Right ventricle myocardium superior (tissue), 1 donor: ENCODE results near the gene PTF1A. TPM values are rescaled to one million over a fixed set of nuclear protein-coding genes. Genes with fewer than 3 reads are reported as not detected.
"Not testable (repeated sequence)": the region's sequence is repeated elsewhere in the genome, so short reads cannot be mapped to it uniquely, and the experiment has no call there.

Experiments
- ATAC-seq: fragments of 200-7000 bp; cut with Tn5 transposase; one replicate; pipeline ENCODE4 v1.9.1; 2020; ENCODE audit warnings: mild to moderate bottlenecking; ENCODE audit not compliant: poor library complexity
- DNase-seq: peaks from one replicate; pipeline ENCODE4 v3.0.0-alpha.2; 2020
- intact Hi-C: fragments of 100-400 bp; cut with DNase I; formaldehyde crosslinking; loops from one replicate; pipeline ENCODE4 v1.11.2; 2022
- total RNA-seq: library from RNA; stranded (reverse); fragmentation: NEBNext Ultra II Directional; extraction: Animal tissue kit (Norgen Biotek cat#: 25700); gene quantifications from one replicate; pipeline ENCODE4 v1.2.1, GENCODE V29; 2021
- donor health status: DM: no; HTN: yes; CAD: no; lungs with severe emphysema.

Gene PTF1A
- total RNA-seq, 1 donor from 2014 or later, result not detected

- intact Hi-C loops, result no loop called here
- DNase-seq, result no peak
- ATAC-seq, result no peak
Observed at GRCh38 chr10:23200586-23200985, 8.5 kb downstream of the PTF1A start.

- intact Hi-C loops, result no loop called here
- no peak for DNase-seq
- no peak for ATAC-seq
Observed at GRCh38 chr10:23200997-23201652, 9.0 kb downstream of the PTF1A start.

GRCh38 chr10:23201837-23202236 is 9.7 kb downstream of the PTF1A start:
- ATAC-seq, result no peak
- intact Hi-C loops, result no loop called here
- no peak for DNase-seq

GRCh38 chr10:23202779-23203178 is 10.7 kb downstream of the PTF1A start:
- ATAC-seq, result no peak
- DNase-seq, result no peak
- intact Hi-C loops, result no loop called here

- intact Hi-C loops, result no loop called here
- no peak for ATAC-seq
Observed at GRCh38 chr10:23203369-23204325, 11.5 kb downstream of the PTF1A start.

GRCh38 chr10:23204773-23205172 is 12.7 kb downstream of the PTF1A start:
- no peak for ATAC-seq
- intact Hi-C loops, result no loop called here

More at GRCh38 chr10:23203369-23204325, 11.5 kb downstream of the PTF1A start:
- DNase-seq, result no peak

GRCh38 chr10:23205972-23206642 is 14.0 kb downstream of the PTF1A start:
- DNase-seq (no peak), ATAC-seq (no peak)
- intact Hi-C loops, result no loop called here

More at GRCh38 chr10:23204773-23205172, 12.7 kb downstream of the PTF1A start:
- DNase-seq, result no peak

GRCh38 chr10:23217471-23217870 is 25.4 kb downstream of the PTF1A start:
- ATAC-seq, result no peak
- intact Hi-C loops, result no loop called here
- DNase-seq, result no peak

GRCh38 chr10:23230582-23230981 is 38.5 kb downstream of the PTF1A start:
- intact Hi-C loops, result no loop called here
- DNase-seq (no peak), ATAC-seq (no peak)

- ATAC-seq (no peak), DNase-seq (no peak)
- intact Hi-C loops, result no loop called here
Observed at GRCh38 chr10:23238015-23238414, 45.9 kb downstream of the PTF1A start.

- ATAC-seq, DNase-seq, intact Hi-C loops: not testable (repeated sequence)
Observed at GRCh38 chr10:23241779-23242178, 49.7 kb downstream of the PTF1A start.

Other genes with a start within 250 kb of the PTF1A start
- 166 TPM for gene MSRB2, start 96.7 kb upstream of the PTF1A start, total RNA-seq
- 0.54 TPM for gene C10orf67, start 152.5 kb downstream of the PTF1A start, total RNA-seq
- 13.3 TPM for gene OTUD1, start 246.8 kb downstream of the PTF1A start, total RNA-seq